GM12872 (cell line): ENCODE results near the gene ZNF524.

Experiments used
- TF ChIP-seq, protein P1 (sequence below): IDR thresholded peaks from 3 replicates; pipeline ENCODE4 v1.5.1; 2011; ENCODE audit warnings: low read depth, mild to moderate bottlenecking, low read length, moderate library complexity; ENCODE audit not compliant: insufficient read depth

ZNF524 gene

DNA sequence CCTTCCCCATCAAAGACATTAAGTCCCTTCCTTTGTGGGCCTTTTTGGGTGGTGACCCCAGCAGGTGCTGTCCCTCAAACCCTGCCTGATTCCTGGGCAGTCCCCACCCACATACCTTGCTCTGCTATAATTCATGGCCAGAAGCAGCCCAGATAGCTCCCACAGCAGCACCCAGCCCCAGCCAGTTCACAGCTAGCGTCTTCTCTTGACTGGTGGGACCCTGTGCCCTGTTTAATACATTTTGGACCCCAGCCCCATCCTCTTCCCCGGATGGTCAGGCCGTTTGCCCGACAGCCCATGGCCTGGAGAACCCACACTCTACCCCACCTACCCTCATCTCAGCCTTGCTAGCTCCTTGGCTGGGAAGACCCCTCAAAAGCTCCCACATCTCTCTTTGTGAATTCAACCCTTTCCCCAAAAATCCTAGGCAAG lies 50.1 kb downstream of the ZNF524 start:
- TF ChIP-seq, protein P1, sequence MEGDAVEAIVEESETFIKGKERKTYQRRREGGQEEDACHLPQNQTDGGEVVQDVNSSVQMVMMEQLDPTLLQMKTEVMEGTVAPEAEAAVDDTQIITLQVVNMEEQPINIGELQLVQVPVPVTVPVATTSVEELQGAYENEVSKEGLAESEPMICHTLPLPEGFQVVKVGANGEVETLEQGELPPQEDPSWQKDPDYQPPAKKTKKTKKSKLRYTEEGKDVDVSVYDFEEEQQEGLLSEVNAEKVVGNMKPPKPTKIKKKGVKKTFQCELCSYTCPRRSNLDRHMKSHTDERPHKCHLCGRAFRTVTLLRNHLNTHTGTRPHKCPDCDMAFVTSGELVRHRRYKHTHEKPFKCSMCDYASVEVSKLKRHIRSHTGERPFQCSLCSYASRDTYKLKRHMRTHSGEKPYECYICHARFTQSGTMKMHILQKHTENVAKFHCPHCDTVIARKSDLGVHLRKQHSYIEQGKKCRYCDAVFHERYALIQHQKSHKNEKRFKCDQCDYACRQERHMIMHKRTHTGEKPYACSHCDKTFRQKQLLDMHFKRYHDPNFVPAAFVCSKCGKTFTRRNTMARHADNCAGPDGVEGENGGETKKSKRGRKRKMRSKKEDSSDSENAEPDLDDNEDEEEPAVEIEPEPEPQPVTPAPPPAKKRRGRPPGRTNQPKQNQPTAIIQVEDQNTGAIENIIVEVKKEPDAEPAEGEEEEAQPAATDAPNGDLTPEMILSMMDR = no peak

GRCh38 chr19:55650602-55651230 lies 50.6 kb downstream of the ZNF524 start:
- TF ChIP-seq, protein P1 = no peak

GRCh38 chr19:55651236-55651635 lies 51.1 kb downstream of the ZNF524 start:
- TF ChIP-seq, protein P1 = no peak

DNA sequence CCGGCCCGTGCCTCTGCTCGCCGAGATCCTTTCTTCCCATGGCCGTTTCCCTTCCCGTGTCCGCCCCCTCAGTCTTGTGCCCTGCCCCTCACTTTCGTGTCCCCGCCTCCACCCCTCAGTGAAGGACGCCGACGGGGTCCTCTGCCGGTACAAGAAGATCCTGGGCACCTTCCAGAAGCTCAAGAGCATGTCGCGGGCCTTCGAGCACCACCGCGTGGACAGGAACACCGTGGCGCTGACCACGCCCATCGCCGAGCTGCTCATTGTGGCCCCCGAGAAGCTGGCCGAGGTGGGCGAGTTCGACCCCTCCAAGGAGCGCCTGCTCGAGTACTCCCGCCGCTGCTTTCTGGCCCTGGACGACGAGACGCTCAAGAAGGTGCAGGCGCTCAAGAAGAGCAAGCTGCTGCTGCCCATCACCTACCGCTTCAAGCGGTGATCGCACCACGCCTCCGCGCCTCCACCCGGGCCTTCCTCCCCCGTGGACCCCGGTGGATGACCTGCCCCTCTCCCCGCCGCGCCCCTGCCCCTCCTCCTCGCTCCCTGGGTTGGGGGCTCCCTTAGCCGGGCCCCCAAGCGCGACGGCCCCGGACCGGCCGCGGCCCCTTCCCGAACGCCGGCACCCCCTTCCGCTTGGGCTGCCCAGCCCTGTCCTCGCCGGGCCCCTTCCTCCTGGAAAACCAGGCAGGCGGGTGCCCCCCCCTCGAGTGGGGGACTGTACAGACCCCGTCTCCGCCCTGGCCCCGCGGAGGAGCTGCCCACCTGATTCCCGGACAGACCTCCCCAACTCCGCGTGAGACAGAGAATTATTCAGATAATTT lies 52.4 kb downstream of the ZNF524 start:
- TF ChIP-seq, protein P1 = no peak
